HT-29 (cell line): ENCODE measurements around the gene CRK. TPM values are rescaled to one million over a fixed set of nuclear protein-coding genes. Genes with fewer than 3 reads are reported as not detected.
"Not testable (repeated sequence)": the region's sequence is repeated elsewhere in the genome, so short reads cannot be mapped to it uniquely, and the experiment has no call there.

Source experiments
- DNase-seq: peaks from one replicate; pipeline ENCODE4 v3.0.0-alpha.2; 2015; ENCODE audit warnings: low spot score
- total RNA-seq: library from RNA; depleted of rRNA; stranded (reverse); fragments of >200 nt; shearing (Covaris generic); gene quantifications from 2 replicates; pipeline ENCODE4 v1.2.3, GENCODE V29; 2014; rRNA removed

Gene CRK
- total RNA-seq, 1 experiment from 2014 or later, result 28.9 TPM

DNA sequence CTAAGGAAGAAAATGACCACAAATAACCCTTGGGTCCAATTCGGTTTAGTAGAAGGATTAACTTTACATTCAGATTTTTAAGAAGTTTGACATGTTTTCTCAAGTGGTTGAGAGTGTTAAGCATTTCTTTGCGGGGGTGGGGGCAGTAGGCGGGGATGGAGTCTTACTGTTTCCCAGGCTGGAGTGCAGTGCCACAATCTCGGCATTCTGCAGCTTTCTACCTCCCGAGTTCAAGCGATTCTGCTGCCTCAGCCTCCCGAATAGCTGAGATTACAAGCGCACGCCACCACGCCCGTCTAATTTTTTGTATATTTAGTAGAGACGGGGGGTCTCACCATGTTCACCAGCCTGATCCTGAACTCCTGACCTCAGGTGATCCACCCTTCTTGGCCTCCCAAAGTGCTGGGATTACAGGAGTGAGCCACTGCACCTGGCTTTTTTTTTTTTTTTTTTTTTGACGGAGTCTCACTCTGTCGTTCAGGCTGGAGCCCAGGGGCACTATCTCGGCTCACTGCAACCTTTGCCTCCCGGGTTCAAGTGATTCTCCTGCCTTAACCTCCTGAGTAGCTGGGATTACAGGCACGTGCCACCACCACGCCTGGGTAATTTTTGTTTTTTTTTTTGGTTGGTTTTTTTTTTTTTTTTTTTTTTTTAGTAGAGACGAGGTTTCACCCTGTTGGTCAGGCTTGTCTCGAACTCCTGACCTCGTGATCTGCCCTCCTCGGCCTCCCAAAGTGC, 68.4 kb downstream of the CRK start:
- DNase-seq, result not testable (repeated sequence)

DNA sequence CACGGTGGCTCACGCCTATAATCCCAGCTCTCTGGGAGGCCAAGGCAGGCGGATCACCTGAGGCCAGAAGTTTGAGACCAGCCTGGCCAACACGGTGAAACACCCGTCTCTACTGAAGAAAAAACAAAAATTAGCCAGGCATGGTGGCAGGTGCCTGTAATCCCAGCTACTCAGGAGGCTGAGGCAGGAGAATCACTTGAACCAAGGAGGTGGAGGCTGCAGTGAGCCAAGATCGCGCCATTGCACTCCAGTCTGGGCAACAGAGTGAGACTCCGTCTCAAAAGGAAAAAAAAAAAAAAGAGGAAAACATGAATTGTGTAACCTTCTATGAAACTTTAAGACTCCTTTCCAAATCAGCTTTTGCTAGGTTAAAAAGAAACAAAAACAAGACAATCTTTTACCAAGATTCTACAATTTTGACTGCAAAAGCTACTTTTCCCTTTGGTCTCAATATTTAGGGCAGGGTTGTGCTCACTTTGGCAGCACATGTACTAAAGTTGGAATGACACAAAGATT, 69.3 kb downstream of the CRK start:
- not testable (repeated sequence) for DNase-seq

DNA sequence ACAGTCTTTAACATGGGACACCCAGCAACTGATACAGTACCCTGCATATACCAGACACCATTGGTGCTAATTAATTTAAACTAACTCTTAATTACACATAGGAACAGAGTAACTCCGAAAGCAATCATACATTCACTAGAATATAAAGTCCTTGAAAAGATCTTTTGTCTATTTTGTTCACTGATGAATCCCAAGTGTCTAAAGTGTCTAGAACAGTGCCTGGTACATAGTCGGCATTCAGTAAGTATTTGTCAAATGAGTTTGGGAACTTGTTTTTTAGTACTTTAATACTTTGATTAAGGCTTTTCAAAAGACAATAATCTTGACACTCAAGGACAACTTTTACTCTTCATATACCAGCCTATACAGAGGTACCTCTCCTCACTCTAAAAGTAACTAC, 69.8 kb downstream of the CRK start:
- no peak for DNase-seq

DNA sequence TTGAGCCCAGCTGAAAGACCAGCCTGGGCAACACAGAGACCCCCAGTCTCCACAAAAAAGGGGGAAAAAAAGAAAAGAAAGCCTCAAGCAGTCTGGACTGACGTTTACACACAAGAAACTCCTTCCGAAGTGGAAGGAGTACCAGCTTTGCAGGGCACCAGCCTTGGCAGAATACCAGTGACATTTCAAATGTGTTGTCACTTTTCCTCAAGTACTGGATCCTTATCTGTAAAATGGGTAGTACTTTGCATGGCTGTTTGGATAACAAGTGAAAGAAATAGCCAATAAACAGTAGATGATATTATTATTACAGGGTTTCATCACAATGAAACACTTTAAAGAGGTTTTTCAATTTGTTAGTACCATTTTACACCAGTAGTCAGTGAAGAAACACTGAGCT, 70.2 kb downstream of the CRK start:
- no peak for DNase-seq

DNA sequence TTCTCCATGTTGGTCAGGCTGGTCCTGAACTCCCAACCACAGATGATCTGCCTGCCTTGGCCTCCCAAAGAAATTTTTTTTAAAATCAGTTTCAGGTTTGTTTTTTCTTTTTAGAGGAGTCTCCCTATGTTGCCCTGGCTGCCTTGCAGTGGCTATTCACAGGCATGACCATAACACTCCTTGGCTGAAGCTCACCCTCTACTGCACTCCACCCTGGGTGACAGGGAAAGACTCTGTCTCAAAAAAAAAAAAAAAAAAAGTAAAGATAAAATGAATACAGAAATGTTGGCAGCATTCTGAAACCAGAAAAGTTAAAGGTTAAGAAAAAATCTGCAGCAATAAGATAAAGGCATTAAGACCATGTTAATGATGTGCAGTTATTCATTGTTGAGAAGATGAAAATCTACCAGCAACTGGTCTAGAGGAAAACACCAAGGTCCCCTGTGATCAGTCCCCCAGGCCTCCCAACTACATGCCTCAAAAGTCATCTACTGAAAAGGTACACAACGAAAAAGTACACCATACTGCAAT, 71.1 kb downstream of the CRK start:
- DNase-seq, result no peak

DNA sequence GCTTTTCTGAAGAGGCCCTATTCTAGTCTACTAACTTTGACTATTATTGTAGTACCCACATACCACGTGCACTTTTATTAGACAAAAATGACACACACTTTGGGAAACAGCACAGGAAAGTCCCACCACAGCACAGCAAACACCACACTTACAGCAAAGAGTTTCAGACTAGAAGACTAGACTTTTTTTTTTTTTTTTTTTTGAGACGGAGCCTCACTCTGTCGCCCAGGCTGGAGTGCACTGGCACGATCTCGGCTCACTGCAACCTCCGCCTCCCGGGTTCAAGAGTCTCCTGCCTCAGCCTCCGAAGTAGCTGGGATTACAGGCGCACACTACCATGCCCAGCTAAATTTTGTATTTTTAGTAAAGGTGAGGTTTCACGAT, 76.1 kb downstream of the CRK start:
- DNase-seq, result no peak

DNA sequence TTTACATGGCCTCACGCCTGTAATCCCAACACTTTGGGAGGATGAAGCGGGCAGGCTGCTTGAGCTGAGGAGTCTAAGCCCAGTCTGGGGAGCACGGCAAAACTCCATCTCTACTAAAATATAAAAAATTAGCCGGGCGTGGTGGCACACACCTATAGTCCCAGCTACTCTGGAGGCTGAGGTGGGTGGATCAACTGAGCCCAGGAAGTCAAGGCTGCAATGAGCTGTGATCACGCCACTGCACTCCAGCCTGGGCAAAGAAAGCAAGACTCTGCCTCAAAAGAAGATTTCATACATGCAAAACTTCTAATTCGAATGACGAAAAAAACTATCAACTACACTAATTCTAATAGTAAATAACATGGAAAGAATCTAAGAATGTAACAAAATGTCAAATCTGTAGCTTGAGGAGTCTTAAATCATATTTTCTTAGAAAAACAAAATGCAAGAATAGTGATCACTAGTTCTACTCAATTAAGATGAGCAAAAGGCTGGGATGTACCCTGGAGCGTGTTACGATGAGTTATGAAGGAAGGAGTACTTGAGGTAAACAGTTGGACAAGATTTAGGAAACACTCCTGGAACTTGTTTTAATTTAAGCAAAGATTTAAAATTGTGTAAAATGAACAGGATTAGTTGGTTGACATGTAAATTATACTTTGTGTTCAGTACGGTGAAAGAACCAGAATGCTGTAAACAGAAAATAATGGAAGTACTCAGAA, 76.7 kb downstream of the CRK start:
- no peak for DNase-seq

DNA sequence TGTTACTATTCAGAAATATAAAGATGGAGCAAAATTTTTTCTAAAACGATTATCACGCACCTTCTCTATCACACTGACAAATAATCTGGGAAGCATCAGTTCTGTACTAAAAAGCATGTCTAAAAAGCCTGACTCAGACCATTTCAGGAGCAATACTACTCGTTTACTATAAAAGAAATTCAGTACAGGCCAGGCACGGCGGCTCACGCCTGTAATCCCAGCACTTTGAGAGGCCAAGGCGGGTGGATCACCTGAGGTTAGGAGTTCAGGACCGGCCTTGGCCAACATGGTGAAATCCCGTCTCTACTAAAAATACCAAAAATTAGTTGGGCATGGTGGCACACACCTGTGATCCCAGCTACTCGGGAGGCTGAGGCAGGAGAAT, 77.6 kb downstream of the CRK start:
- DNase-seq, result not testable (repeated sequence)

DNA sequence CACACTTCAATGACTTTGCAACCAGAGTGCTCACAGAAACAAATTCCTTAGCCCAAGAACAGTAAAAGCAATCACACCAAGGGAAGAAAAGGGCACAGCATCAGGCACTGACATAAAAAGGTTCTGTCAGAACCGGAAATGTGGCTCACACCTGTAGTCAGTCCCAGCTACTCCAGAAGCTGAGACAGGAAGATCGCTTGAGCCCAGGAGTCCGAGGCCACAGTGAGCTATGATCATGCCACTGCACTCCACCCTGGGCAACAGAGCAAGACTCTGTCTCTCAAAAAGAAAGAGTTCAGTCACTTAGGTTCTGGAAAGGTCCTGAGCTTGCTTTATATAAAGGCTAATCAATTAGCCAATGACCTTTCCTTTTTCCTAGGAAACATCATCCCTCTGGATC, 78.7 kb downstream of the CRK start:
- DNase-seq, result no peak

DNA sequence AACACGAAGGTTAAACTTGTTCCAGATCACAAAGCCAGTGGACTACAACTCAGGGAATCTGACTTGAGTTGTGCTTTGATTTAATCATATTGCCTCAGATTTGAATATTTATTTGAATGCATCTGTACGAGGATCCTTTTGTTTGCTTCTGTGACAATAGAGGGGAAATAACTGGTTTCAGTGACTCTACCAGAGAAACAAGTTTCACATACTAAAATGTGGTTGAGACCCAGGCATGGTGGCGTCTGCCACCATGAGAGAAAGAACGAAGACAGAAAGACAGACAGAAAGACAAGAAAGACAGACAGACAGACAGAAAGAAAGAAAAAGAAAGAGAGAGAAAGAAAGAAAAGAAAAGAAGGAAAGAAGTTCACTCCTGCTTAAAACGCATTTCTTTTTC, 80.0 kb downstream of the CRK start:
- DNase-seq, result no peak

DNA sequence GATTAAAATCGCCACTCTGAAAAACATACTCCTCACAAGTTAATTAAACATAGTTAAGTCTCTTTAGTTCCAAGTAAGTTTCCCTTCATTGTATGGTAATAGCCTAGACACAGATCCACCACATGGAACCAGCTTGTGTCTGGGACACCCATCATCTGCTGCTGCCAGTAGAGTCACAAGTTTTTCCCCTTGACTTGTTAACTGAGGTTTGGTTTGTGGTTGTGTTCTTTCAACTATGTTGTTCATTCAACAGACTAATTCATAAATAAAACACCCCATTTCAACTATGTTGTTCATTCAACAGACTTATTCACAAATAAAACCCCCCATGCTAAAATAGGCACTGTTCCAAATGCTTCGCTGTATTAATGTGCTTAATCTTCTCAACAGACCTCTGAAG, 80.4 kb downstream of the CRK start:
- no peak for DNase-seq

DNA sequence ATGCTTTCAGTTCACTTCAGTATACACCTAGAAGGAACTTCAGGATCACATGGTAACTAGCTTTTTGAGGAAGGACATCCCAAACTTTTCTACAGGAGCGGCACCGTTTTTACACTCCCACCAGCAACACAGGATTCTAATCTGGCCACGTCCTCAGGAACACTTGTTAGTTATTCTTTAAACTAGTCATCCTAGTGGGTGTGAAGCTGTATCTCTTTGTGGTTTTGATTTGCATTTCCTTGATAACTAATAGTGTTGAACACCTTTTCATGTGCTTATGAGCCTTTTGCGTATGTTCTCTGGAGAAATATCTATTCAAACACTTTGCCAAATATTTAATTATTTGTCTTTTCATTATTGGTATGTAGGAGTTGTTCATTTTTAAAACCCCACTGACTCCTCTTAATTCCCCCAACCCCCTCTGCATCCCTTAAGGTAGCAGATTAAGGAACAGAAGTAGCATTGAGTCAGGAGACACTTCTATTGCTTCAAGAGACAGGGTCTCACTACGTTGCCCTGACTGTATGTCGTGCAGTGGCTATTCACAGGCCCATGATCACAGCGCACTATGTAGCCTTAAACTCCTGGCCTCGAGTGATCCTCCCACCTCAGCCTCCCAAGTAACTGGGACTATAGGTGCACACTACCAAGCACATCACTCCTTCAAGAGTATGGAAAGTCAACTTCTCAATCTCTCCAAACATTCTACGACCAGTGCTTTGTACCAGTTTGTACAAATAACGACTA, 81.4 kb downstream of the CRK start:
- DNase-seq, result no peak

DNA sequence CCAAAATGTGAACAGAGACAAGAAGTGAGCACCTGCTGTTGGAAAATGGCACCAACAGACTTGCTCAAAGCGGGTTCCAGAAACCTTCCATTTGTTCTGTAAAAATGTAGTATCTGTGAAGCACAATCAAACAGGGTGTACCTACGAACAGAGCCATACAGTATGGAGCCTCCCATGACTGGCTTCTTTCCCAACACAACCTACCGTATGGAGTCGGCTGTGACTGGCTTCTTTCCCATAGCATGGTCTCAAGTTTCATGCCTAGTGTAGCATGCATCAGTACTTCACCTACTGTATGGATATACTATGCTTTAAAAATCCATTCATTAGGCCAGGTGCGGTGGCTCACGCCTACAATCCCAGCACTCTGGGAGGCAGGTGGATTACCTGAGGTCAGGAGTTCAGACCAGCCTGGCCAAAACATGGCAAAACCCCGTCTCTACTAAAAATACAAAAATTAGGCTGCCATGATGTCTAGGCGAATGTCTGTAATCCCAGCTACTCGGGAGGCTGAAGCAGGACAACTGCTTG, 82.3 kb downstream of the CRK start:
- no peak for DNase-seq

DNA sequence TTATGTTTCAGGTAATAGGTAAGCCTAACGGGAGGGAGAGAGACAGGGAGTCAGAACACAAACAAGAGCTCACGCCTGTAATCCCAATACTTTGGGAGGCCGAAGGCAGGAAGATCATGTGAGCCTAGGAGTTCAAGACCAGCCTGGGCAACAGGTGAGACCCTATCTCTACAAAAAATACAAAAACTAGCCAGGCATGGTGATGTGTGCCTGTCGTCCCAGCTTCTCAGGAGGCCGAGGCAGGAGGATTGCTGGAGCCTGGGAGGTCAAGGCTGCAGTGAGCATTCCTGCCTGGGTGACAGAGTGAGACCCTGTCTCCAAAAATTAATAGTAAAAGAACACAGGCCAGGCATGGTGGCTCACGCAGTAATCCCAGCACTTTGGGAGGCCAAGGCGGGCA, 83.4 kb downstream of the CRK start:
- DNase-seq, result no peak

DNA sequence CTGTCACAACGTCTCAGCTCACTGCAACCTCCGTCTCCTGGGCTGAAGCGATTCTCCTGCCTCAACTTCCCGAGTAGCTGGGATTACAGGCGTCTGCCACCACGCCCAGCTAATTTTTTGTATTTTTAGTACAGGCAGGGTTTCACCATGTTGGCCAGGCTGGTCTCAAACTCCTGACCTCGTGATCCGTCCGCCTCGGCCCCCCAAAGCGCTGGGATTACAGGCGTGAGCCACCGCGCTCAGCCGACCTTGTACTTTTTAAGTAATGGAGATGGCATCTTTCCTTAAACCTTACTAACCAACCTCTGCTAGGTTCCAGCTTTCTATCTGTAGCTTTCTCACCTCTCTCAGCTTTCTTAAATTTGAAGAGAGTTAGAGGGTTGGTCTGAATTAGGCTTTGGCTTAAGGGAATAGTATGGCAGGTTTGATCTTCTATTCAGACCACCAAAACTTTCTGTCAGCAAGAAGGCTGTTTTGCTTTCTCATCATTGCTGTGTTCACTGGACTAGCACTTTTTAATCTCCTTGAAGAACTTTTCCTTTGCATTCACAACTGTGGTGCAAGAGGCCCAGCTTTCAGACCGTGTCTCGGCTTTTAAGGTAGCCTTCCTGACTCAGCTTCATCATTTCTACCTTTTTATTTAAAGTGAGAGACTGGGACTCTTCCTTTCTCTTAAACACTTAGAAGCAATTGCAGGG, 84.0 kb downstream of the CRK start:
- no peak for DNase-seq

Other genes starting within 250 kb of the CRK start
- gene BHLHA9, start 185.8 kb downstream of the CRK start, total RNA-seq, result not detected in 2 replicates
- not detected in 2 replicates for gene TRARG1, start 176.6 kb downstream of the CRK start, total RNA-seq
- gene YWHAE, start 56.0 kb downstream of the CRK start, total RNA-seq, result 166 and 190 TPM in 2 replicates
- 188 and 200 TPM in 2 replicates for gene MYO1C, start 36.5 kb upstream of the CRK start, total RNA-seq
- 51.5 and 75.5 TPM in 2 replicates for gene INPP5K, start 60.4 kb upstream of the CRK start, total RNA-seq
- 15.9 and 23.1 TPM in 2 replicates for gene PITPNA, start 106.6 kb upstream of the CRK start, total RNA-seq
- 22.4 and 34.0 TPM in 2 replicates for gene SLC43A2, start 172.6 kb upstream of the CRK start, total RNA-seq
- gene SCARF1, start 189.5 kb upstream of the CRK start, total RNA-seq, result 0.89 and 1.3 TPM in 2 replicates
- gene RILP, start 193.6 kb upstream of the CRK start, total RNA-seq, result 13.1 and 13.3 TPM in 2 replicates
- 92.7 and 92.8 TPM in 2 replicates for gene PRPF8, start 228.6 kb upstream of the CRK start, total RNA-seq